Measurements from ENCODE around the gene COL19A1. TPM values are rescaled to one million over a fixed set of nuclear protein-coding genes. Genes with fewer than 3 reads are reported as not detected.

Gene COL19A1
- total RNA-seq, 2 donors from 2014 or later, result 0.14 to 0.45 TPM

DNA sequence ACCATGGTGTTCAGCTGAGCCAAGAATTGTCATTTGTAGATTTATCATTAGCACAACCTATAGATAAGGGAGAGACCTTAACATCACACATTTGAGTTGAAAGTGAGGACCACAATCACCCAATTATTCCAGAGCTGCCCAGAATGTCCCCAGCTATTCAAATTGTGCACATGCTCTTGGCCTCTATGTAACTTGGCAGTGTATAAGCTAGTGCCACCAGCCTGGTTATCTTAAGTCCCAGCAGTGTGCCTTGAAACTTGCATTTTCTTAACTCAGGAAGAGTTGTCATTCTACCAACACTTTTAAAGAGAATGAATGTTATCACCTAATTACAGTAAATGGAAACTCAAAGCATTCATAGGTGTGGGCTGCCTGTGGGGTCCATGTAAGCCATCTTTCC is 245.4 kb downstream of the COL19A1 start:
- H3K36me3 ChIP-seq, result no peaks in the 10 kb centered on the region
- H3K4me1 ChIP-seq (replicated peaks), result no peaks in the 10 kb centered on the region
- H3K4me3 ChIP-seq, result no peak overlapping the region
- TF ChIP-seq POLR2A (IDR thresholded peaks at IDR 0.05), result no peak
- H3K27me3 ChIP-seq (replicated peaks; ENCODE audit: insufficient read depth), result no peaks in the 10 kb centered on the region
- no peak overlapping the region for H3K27ac ChIP-seq
- no peaks in the 10 kb centered on the region for H3K9me3 ChIP-seq
- no peak for DNase-seq (ENCODE audit: low spot score)
- intact Hi-C loops (cut with DNase I), result no loop called here

DNA sequence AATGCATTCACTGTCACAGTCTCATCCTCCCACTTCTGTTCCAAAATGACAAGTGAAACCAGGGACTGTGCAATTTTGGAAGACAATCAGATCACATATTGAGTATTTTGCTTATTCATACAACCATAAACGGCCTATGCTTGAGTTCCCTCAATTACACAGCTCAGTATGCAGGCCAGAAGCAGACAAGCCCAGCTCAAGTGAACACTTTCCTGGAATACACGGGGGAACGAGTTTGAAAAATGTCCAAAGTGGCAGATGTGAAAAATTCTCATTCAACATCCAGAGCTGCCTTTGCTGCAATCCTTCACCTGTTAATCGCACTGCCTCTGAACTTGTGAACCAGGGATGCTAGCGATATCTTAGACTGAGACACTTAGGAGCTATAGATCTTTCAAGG is 246.4 kb downstream of the COL19A1 start:
- Histone ChIP-seq H3K36me3 (no peaks in the 10 kb centered on the region), H3K27me3 (replicated peaks; ENCODE audit: insufficient read depth) (no peaks in the 10 kb centered on the region), H3K4me1 (replicated peaks) (no peaks in the 10 kb centered on the region), H3K4me3 (no peak overlapping the region), H3K9me3 (no peaks in the 10 kb centered on the region), H3K27ac (no peak overlapping the region)
- 51% methylated on average over 5 of the region's 5 CpGs for whole genome bisulfite sequencing
- no peak for DNase-seq (ENCODE audit: low spot score)
- intact Hi-C loops (cut with DNase I), result no loop called here
- TF ChIP-seq, protein P1, sequence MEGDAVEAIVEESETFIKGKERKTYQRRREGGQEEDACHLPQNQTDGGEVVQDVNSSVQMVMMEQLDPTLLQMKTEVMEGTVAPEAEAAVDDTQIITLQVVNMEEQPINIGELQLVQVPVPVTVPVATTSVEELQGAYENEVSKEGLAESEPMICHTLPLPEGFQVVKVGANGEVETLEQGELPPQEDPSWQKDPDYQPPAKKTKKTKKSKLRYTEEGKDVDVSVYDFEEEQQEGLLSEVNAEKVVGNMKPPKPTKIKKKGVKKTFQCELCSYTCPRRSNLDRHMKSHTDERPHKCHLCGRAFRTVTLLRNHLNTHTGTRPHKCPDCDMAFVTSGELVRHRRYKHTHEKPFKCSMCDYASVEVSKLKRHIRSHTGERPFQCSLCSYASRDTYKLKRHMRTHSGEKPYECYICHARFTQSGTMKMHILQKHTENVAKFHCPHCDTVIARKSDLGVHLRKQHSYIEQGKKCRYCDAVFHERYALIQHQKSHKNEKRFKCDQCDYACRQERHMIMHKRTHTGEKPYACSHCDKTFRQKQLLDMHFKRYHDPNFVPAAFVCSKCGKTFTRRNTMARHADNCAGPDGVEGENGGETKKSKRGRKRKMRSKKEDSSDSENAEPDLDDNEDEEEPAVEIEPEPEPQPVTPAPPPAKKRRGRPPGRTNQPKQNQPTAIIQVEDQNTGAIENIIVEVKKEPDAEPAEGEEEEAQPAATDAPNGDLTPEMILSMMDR (IDR thresholded peaks at IDR 0.05), result no peak
- TF ChIP-seq POLR2A (IDR thresholded peaks at IDR 0.05) (no peak), POLR2AphosphoS5 (IDR thresholded peaks at IDR 0.05) (no peak)

DNA sequence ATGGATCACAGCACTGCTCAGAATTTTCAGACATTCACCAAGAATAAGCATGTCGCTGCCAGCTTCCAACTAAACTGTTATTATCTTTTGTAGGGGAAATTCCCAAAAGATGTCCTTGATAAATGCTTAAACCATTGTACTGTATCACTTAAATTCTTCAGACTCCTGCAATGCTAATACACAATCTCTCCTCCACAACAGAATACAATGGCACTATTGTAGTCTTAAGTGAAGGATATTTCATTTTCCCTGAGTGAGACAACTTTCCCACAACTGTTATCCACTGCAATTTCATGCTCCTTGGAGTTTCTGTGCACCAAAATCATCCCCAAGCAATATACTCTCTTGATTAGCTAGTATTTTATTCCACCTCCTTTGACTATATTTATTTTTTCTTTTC is 246.8 kb downstream of the COL19A1 start:
- Histone ChIP-seq H3K4me1 (replicated peaks) (no peaks in the 10 kb centered on the region), H3K36me3 (no peaks in the 10 kb centered on the region), H3K27me3 (replicated peaks; ENCODE audit: insufficient read depth) (no peaks in the 10 kb centered on the region), H3K27ac (no peak overlapping the region), H3K4me3 (no peak overlapping the region), H3K9me3 (no peaks in the 10 kb centered on the region)
- TF ChIP-seq, protein P1 (IDR thresholded peaks at IDR 0.05), result no peak
- TF ChIP-seq POLR2A (IDR thresholded peaks at IDR 0.05) (no peak), POLR2AphosphoS5 (IDR thresholded peaks at IDR 0.05) (no peak)
- intact Hi-C loops (cut with DNase I), result no loop called here
- no peak for DNase-seq (ENCODE audit: low spot score)
- 63% methylated on average over 1 of the region's 1 CpG for WGBS

DNA sequence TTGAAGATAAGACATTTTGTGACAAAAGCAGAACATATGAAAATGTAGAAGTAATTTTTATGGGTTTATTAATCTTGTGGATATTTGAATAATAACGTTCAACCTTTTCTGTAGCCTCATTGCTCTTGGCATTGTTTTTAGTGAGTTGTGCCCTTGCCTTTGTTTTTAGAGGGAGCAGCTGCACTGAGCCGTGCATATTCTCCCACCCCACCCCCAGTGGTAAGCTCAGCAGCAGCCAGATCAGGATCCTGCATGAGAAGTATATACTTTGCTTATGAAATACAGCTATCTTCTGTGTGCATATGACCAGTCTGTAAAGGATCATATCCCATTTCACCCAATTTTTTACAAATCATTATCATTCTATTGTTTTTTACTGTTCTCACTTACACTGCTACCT is 252.3 kb downstream of the COL19A1 start:
- intact Hi-C loops (cut with DNase I), result no loop called here
- H3K27me3 ChIP-seq (replicated peaks; ENCODE audit: insufficient read depth), result no peaks in the 10 kb centered on the region
- 47% methylated on average over 2 of the region's 2 CpGs for WGBS
- no peaks in the 10 kb centered on the region for H3K4me1 ChIP-seq (replicated peaks)
- TF ChIP-seq POLR2AphosphoS5 (IDR thresholded peaks at IDR 0.05) (no peak), POLR2A (IDR thresholded peaks at IDR 0.05) (no peak)
- TF ChIP-seq, protein P1 (IDR thresholded peaks at IDR 0.05), result no peak
- DNase-seq (ENCODE audit: low spot score), result no peak
- no peaks in the 10 kb centered on the region for H3K36me3 ChIP-seq
- H3K4me3 ChIP-seq, result no peak overlapping the region
- H3K9me3 ChIP-seq, result no peaks in the 10 kb centered on the region
- no peak overlapping the region for H3K27ac ChIP-seq

DNA sequence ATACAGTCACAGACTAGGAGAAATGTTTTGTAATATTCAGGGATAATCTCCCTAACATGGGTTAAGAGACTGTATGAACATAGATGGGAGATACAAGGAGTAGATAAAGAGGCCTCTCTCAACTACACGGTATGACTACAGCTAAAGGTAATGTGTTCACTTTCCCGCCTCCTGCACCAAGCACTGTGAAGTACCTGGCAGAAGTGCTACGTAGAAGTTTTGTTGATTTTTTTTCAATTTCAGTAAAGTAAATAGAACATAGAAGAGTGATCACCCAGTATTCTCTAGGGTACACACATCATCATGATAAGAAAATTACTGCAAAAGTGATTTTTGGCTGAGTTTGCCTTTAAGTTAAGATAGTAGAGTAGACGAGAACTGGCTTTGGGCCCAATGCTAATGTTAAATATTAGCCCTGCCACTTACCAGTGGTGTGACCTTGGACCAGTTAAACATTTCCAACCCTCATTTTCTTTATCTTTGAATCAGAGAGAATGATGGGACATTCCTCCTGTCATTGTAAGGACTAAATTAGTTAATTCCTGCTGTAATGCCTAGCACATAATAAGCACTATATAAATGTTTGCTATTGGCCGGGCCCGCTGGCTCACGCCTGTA is 253.0 kb downstream of the COL19A1 start:
- no peak for DNase-seq (ENCODE audit: low spot score)
- TF ChIP-seq POLR2AphosphoS5 (IDR thresholded peaks at IDR 0.05) (no peak), POLR2A (IDR thresholded peaks at IDR 0.05) (no peak)
- TF ChIP-seq, protein P1 (IDR thresholded peaks at IDR 0.05), result no peak
- Histone ChIP-seq H3K27me3 (replicated peaks; ENCODE audit: insufficient read depth) (no peaks in the 10 kb centered on the region), H3K27ac (no peak overlapping the region), H3K4me3 (no peak overlapping the region), H3K36me3 (no peaks in the 10 kb centered on the region), H3K4me1 (replicated peaks) (no peaks in the 10 kb centered on the region), H3K9me3 (no peaks in the 10 kb centered on the region)
- intact Hi-C loops (cut with DNase I), result no loop called here
- 61% methylated on average over 7 of the region's 7 CpGs for WGBS

All from prostate gland (tissue), 2 donors.